OCI-LY1 (cell line): ENCODE data around the gene VASP.
A peak's percentile ranks its signal among the peaks of the same experiment; 100 is the strongest.

Source experiments
- H2AFZ ChIP-seq: fragments of 200-600 bp; sonication (generic), shearing (Covaris generic); 2 replicates; pipeline ENCODE4 v1.6.0; 2014; ENCODE audit warnings: antibody characterized with exemption, mild to moderate bottlenecking, low read length
- H3F3A ChIP-seq: fragments of 200-600 bp; sonication (generic), shearing (Covaris generic); 2 replicates; pipeline ENCODE4 v1.6.0; 2014; ENCODE audit warnings: mild to moderate bottlenecking, antibody characterized with exemption, low read length, moderate library complexity; ENCODE audit not compliant: insufficient read depth
- H3K27ac ChIP-seq: fragments of 200-600 bp; sonication (generic); 2 replicates; pipeline ENCODE4 v1.5.1; 2014; ENCODE audit warnings: low read length, mixed run types, mild to moderate bottlenecking, low read depth; ENCODE audit not compliant: poor library complexity, severe bottlenecking
- H3K27me3 ChIP-seq: fragments of 200-600 bp; sonication (generic); 2 replicates; pipeline ENCODE4 v1.6.0; 2014; ENCODE audit warnings: antibody characterized with exemption, mild to moderate bottlenecking, low read length, moderate library complexity; ENCODE audit not compliant: insufficient read depth
- H3K36me3 ChIP-seq: fragments of 200-600 bp; sonication (generic); 2 replicates; pipeline ENCODE4 v1.6.1; 2014; ENCODE audit warnings: mild to moderate bottlenecking, antibody characterized with exemption, low read length, moderate library complexity, mixed read lengths; ENCODE audit not compliant: insufficient read depth
- H3K4me1 ChIP-seq: fragments of 200-600 bp; sonication (generic); 2 replicates; pipeline ENCODE4 v1.5.1; 2014; ENCODE audit warnings: mild to moderate bottlenecking, low read length, moderate library complexity; ENCODE audit not compliant: insufficient read depth, severe bottlenecking
- H3K4me2 ChIP-seq: fragments of 200-600 bp; sonication (generic), shearing (Covaris generic); 2 replicates; pipeline ENCODE4 v1.6.1; 2014; ENCODE audit warnings: low read length
- H3K4me3 ChIP-seq: fragments of 200-600 bp; sonication (generic); 2 replicates; pipeline ENCODE4 v1.5.1; 2014; ENCODE audit warnings: low read length, low read depth, mild to moderate bottlenecking, mixed read lengths; ENCODE audit not compliant: poor library complexity, severe bottlenecking
- H3K79me2 ChIP-seq: fragments of 200-600 bp; shearing (Covaris generic); 2 replicates; pipeline ENCODE4 v1.6.1; 2016; ENCODE audit warnings: mixed run types, low read length, mixed read lengths; ENCODE audit not compliant: insufficient read depth
- H3K9ac ChIP-seq: fragments of 200-600 bp; sonication (generic), shearing (Covaris generic); 2 replicates; pipeline ENCODE4 v1.6.1; 2014; ENCODE audit warnings: mild to moderate bottlenecking, low read length, mixed read lengths
- H3K9me2 ChIP-seq: fragments of 200-600 bp; sonication (generic), shearing (Covaris generic); 2 replicates; pipeline ENCODE4 v1.6.1; 2014; ENCODE audit warnings: low read depth, mild to moderate bottlenecking, low read length, mixed read lengths
- H3K9me3 ChIP-seq: fragments of 200-600 bp; shearing (Covaris generic); 2 replicates; pipeline ENCODE4 v1.6.1; 2014; ENCODE audit warnings: low read length, mixed read lengths
- H4K20me1 ChIP-seq: fragments of 200-600 bp; sonication (generic), shearing (Covaris generic); 2 replicates; pipeline ENCODE4 v1.6.0; 2016; ENCODE audit warnings: mild to moderate bottlenecking, low read length; ENCODE audit not compliant: insufficient read depth
- EZH2 ChIP-seq: fragments of 200-600 bp; sonication (generic), shearing (Covaris generic); IDR thresholded peaks from 2 replicates; pipeline ENCODE4 v1.8.0; 2017; ENCODE audit warnings: borderline replicate concordance, mixed run types, mild to moderate bottlenecking, antibody characterized with exemption, low read length, moderate library complexity, mixed read lengths
- TF ChIP-seq, protein P1 (sequence below): fragments of 200-600 bp; sonication (generic), shearing (Covaris generic); IDR thresholded peaks from 2 replicates; pipeline ENCODE4 v1.5.1; 2017; ENCODE audit warnings: mild to moderate bottlenecking, antibody characterized with exemption, low read length, moderate library complexity, mixed read lengths

Gene VASP

GRCh38 chr19:45522010-45522941, 15.0 kb downstream of the VASP start:
- H3K4me2 ChIP-seq, result no peak overlapping the region
- no peaks in the 10 kb centered on the region for H4K20me1 ChIP-seq
- peaks cover 53% of the 10 kb centered on the region for H3K36me3 ChIP-seq
- H3K4me3 ChIP-seq, result no peak overlapping the region
- TF ChIP-seq EZH2, result no peak
- TF ChIP-seq, protein P1, sequence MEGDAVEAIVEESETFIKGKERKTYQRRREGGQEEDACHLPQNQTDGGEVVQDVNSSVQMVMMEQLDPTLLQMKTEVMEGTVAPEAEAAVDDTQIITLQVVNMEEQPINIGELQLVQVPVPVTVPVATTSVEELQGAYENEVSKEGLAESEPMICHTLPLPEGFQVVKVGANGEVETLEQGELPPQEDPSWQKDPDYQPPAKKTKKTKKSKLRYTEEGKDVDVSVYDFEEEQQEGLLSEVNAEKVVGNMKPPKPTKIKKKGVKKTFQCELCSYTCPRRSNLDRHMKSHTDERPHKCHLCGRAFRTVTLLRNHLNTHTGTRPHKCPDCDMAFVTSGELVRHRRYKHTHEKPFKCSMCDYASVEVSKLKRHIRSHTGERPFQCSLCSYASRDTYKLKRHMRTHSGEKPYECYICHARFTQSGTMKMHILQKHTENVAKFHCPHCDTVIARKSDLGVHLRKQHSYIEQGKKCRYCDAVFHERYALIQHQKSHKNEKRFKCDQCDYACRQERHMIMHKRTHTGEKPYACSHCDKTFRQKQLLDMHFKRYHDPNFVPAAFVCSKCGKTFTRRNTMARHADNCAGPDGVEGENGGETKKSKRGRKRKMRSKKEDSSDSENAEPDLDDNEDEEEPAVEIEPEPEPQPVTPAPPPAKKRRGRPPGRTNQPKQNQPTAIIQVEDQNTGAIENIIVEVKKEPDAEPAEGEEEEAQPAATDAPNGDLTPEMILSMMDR, result no peak
- H3K9me3 ChIP-seq, result no peaks in the 10 kb centered on the region
- no peaks in the 10 kb centered on the region for H3K27me3 ChIP-seq
- no peaks in the 10 kb centered on the region for H3K79me2 ChIP-seq
- H2AFZ ChIP-seq, result no peak overlapping the region
- H3K9me2 ChIP-seq, result no peaks in the 10 kb centered on the region
- H3K4me1 ChIP-seq, result no peaks in the 10 kb centered on the region
- no peaks in the 10 kb centered on the region for H3F3A ChIP-seq
- H3K27ac ChIP-seq, result no peak overlapping the region
- H3K9ac ChIP-seq, result no peak overlapping the region

DNA sequence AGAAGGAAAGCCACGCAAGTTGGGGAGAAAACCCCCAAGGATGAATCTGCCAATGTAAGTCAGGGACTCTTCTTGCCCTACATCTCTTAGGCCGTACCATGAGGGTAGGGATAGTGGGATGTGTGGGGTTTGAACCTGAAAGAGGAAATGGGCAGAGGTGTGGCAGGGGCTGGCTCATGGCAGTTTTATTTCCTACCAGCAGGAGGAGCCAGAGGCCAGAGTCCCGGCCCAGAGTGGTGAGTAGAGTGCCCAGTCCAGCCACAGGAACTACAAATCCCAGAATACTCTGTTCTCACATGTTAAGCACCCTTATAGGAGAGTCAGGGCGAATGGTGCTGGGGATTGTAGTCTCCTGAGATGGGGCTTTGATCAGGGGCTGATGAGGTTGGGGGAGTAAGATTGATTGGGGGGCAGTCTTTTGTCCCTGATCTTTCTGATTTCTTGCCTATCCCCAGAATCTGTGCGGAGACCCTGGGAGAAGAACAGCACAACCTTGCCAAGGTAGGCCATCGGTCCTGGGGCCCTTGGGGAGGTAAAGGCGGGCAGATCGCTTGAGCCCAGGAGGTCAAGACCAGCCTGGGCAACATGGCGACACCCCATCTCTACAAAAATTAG, 16.5 kb downstream of the VASP start:
- TF ChIP-seq, protein P1, result peak; percentile 94
- TF ChIP-seq EZH2, result no peak
- no peaks in the 10 kb centered on the region for H3K79me2 ChIP-seq
- H3F3A ChIP-seq, result no peaks in the 10 kb centered on the region
- H3K9ac ChIP-seq, result no peak overlapping the region
- H3K27me3 ChIP-seq, result no peaks in the 10 kb centered on the region
- no peaks in the 10 kb centered on the region for H3K9me2 ChIP-seq
- H3K9me3 ChIP-seq, result no peaks in the 10 kb centered on the region
- H4K20me1 ChIP-seq, result no peaks in the 10 kb centered on the region
- no peaks in the 10 kb centered on the region for H3K4me1 ChIP-seq
- no peak overlapping the region for H3K4me2 ChIP-seq
- no peak overlapping the region for H2AFZ ChIP-seq
- H3K27ac ChIP-seq, result no peak overlapping the region
- H3K36me3 ChIP-seq, result peaks cover 57% of the 10 kb centered on the region
- H3K4me3 ChIP-seq, result no peak overlapping the region

GRCh38 chr19:45524575-45525129, 17.4 kb downstream of the VASP start:
- no peak overlapping the region for H2AFZ ChIP-seq
- no peaks in the 10 kb centered on the region for H3K9me2 ChIP-seq
- no peaks in the 10 kb centered on the region for H4K20me1 ChIP-seq
- H3K4me2 ChIP-seq, result no peak overlapping the region
- peaks cover 60% of the 10 kb centered on the region for H3K36me3 ChIP-seq
- no peak overlapping the region for H3K9ac ChIP-seq
- H3F3A ChIP-seq, result no peaks in the 10 kb centered on the region
- no peaks in the 10 kb centered on the region for H3K27me3 ChIP-seq
- TF ChIP-seq, protein P1, result no peak
- no peak for TF ChIP-seq EZH2
- no peaks in the 10 kb centered on the region for H3K79me2 ChIP-seq
- no peaks in the 10 kb centered on the region for H3K9me3 ChIP-seq
- no peaks in the 10 kb centered on the region for H3K4me1 ChIP-seq
- H3K27ac ChIP-seq, result no peak overlapping the region
- no peak overlapping the region for H3K4me3 ChIP-seq
